Kidney tubule cell (primary cell): ENCODE results near the gene JMJD8.
A peak's percentile ranks its signal among the peaks of the same experiment; 100 is the strongest.

Experiments
- DNase-seq: peaks from one replicate; pipeline ENCODE4 v3.0.0-alpha.2; 2018; ENCODE audit warnings: low spot score

Gene JMJD8

DNA sequence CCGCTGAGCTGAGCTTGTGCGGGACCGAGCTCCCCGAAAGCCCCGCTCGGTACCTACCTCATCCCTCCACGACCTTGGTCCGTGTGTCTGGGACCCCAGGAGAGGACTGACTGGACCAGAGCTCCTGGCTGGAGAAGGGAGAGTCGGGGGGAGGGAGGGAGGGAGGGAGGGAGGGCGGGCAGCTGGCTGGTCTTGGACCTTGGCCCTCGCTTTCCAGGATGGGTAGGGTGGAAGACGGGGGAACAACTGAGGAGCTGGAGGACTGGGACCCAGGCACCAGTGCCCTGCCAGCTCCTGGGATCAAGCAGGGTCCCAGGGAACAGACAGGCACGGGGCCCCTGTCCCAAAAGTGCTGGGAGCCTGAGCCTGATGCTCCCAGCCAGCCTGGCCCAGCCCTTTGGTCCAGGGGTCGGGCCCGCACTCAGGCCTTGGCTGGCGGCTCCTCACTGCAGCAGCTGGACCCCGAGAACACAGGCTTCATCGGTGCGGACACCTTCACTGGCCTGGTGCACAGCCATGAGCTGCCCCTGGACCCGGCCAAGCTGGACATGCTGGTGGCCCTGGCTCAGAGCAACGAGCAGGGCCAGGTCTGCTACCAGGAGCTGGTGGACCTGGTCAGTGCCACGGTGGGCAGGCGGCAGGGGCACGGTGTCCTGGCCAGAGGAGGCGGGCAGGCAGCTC lies 8.1 kb downstream of the JMJD8 start:
- no peak for DNase-seq

DNA sequence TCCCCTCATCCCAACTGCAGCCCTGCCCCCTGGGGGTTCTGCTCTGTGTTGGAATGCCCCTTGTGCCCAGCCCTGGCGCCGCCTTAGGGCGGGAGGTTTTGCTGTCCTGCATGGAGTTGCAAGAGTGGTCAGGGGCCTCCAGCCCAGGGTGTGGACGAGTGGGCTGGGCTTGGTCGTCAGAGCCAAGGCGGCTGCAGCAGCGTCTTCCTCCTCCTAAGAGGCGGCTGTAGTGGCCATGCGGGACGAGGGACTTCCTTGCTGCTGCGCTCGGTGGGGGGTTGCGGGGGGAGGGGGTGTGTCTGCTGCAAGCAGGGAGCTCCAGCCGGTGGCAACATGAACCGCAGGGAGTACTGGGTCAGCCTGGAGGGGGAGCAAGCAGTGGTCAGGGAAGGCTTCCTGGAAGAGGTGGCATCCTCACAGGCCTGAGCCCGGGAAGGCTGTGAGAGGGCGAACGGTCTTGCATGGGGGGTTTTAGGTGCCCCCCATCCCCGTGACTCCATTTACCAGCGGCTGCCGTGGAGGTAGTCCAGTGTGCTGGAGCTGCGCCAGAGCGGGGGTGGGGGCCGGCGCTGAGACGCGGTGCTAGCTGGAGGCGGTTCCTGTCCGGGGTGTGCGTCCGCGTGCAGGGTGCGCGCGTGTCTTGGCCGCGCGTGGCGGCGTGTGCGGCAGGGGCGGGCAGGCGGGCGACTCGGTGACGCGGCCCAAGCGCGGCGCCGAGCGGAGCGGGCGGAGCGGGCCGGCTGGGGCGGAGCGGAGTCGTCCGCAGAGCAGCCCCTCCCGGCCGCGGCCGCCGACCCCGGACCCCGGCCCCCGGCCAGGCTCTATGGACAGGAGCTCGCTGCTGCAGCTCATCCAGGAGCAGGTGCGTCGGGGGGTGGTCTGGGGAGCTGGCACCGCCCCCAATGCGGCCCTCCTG lies 8.9 kb downstream of the JMJD8 start, which contains the start of gene RHBDL1:
RHBDL1 (plus strand) TSS at position 704 of the 916 bp plus-strand sequence; CDS start at position 824, 120 bp downstream.
- peak; percentile 55 for DNase-seq

DNA sequence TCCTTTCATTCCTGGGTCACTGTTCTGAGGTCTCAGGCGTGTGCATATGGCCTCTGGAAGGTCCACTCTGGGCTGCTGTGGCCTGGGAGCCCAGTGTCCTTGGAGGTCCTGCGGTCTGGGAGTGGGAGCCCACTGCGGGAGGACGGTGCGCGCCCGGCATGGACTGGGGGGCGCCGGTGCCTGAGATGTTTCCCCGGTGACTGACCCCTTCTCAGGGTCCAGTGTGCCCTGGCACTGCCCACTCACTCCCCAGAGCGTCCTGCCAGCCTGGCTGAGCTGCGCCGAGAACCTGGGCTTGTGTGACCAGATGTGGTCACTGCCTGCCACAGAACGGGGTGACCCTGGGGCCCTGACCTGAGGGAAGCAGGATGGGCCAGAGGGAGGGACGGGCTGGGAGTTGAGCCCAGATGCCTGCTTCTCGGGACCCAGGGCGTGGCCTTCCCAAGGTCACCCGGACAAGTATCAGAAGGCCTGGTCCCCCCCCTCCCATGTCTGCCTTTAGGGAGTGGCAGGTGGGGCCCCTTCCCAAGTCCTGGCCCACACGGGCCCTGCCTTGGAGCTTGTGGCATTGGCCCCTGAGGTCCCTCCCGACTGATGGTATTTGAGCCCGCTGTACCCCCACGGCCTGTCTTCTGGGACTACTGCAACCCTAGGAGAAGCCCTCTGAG lies 9.8 kb downstream of the JMJD8 start:
- no peak for DNase-seq

DNA sequence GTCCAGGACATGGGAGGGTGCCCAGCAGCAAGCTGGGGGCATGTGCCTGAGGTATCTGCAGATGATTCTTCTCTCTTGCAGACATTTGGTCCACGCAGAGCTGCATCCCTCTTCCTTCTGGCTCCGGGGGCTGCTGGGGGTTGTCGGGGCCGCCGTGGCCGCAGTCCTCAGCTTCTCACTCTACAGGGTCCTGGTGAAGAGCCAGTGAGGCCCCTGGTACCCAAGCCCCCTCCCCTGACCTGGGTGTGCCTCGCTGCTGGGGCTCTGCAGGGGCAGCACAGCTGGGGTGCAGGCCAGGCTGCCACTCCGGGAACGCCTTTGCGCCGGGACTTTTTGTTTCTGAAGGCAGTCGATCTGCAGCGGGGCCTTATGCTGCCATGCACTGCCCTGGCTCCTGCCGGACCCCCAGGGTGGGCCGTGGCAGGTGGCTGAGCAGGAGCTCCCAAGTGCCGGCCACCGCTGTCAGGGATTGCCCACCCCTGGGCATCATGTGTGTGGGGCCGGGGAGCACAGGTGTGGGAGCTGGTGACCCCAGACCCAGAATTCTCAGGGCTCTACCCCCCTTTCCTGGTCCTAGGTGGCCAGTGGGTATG lies 10.6 kb downstream of the JMJD8 start:
- no peak for DNase-seq

DNA sequence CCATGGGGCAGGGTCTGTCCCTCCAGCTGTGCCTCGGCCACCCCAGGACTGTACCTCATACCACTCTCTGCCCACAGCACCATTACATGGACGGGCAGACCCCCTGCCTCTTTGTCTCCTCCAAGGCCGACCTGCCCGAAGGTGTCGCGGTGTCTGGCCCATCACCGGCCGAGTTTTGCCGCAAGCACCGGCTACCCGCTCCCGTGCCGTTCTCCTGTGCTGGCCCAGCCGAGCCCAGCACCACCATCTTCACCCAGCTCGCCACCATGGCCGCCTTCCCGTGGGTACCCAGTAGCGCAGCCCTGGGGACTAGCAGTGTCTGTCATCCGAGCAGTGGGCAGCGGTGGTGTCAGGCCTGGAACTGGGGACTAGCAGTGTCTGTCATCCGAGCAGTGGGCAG lies 11.3 kb downstream of the JMJD8 start:
- DNase-seq, result no peak

DNA sequence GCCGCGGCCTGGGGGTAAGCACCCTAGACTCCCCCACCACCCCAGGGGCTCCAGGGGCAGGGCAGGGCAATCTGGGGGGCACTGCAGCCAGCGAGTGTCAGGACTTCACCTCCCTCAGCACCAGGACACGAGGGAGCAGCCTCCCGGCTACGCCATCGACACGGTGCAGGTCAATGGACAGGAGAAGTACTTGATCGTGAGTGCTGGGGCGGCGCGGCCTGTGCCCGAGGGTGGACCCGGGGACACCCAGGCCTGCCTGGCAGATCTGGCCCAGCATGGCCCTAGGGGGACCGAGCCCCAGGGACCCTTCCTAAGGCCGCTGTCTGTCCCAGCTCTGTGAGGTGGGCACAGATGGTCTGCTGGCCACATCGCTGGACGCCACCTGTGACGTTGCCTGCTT lies 11.8 kb downstream of the JMJD8 start:
- no peak for DNase-seq

DNA sequence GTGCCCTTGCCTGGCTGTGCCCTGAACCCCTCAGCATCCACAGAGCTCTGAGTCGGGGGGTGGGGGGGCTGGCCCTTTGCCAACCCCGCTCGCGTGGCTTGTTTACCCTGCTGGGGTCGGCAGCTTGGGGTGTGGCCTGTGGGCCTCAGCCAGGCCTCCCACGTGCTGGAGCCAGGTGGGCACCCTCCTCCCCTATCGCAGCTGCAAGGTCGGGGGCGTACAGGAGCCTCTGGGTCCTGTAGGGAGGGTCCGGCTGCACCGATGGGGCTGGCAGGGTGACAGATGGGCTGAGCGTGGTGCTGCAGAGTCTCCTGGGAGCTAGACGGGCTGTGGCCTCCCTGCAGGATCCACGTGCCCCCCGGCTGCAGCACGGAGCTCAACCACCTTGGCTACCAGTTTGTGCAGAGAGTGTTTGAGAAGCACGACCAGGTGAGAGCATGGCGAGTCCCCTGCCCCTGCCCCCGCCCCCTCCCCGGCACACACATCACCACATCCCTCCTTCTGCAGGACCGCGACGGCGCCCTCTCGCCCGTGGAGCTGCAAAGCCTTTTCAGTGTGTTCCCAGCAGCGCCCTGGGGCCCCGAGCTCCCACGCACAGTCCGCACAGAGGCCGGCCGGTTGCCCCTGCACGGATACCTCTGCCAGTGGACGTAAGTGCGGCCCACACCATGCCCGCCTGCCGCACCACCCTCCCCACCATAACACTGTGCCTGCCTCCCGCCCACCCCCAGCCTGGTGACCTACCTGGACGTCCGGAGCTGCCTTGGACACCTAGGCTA lies 12.6 kb downstream of the JMJD8 start:
- DNase-seq, result no peak

DNA sequence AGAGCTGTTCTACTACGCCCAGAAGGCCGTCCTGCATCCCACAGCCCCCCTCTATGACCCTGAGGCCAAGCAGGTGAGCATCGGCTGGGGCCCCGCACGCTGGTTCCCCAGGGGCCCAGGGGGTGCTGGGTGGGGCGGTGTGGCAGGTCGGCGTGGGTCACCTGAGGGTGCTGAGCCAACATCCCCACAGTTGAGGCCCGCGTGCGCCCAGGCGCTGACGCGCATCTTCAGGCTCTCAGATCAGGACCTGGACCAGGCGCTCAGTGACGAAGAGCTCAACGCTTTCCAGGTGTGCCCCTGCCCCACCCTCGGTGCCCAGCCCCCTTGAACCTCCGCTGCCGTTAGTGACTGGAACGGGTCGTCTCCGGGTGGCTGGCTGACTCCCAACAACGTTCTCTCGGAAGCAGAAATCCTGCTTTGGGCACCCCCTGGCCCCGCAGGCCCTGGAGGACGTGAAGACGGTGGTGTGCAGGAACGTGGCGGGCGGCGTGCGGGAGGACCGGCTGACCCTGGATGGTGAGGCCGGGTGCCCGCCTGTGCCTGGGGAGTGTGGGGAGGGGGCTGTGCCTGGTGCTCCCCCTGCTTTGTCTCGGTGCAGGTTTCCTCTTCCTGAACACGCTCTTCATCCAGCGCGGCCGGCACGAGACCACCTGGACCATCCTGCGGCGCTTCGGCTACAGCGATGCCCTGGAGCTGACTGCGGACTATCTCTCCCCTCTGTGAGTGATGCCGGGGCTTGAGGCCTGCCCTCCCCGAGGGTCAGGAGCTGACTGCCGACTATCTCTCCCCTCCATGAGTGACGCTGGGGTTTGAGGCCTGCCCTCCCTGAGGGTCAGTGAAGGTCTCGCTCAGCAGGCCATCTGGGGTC lies 13.4 kb downstream of the JMJD8 start:
- no peak for DNase-seq

DNA sequence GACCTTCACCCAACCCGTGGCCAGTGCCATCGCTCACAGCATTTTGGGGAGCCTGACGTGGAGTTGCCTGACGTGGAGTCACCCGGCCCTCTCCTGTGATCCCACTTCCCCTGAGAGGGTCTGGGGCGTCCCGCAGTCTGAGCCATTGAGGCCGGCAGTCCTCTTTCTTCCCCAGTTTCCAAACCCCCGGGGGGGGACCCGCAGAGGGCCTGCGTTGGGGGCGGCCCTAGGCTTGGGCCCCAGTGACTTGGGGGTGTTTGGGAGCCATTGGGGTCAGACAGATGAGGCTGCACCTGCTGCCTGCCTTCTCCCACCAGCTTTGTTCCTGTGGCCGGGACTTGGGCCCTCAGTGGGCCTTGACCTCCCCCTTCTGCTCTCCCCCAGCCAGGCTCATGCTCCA lies 14.5 kb downstream of the JMJD8 start:
- no peak for DNase-seq

DNA sequence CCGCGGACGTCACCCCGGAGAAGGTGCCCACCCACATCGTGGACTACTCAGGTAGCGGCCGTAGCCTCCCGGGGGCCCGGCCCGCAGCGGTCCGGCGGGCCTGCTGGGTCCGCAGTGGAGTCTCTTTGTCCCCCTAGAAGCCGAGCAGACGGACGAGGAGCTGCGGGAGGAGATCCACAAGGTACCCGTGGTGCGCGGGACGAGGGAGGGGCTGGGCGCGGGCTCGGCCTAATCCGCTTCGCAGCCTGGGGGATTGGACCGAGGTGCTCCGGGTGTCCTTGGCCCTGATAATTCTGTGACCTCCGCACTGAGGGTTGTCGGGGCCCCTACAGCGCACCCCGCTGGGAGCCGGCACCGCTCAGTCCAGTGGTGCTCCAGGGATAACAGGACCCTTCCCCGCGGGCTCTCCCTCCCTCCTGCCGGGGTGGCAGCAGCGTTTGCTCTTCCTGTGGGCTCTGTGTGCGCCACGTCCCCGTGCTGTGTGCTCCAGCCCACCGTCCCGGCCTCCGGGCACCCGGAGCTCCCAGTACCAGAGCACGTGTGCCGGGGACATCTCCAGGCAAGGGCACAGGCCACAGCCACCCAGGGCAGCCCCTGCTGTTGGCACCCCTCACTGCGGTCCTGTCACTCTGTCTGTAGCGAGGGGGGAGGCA lies 15.5 kb downstream of the JMJD8 start:
- no peak for DNase-seq

DNA sequence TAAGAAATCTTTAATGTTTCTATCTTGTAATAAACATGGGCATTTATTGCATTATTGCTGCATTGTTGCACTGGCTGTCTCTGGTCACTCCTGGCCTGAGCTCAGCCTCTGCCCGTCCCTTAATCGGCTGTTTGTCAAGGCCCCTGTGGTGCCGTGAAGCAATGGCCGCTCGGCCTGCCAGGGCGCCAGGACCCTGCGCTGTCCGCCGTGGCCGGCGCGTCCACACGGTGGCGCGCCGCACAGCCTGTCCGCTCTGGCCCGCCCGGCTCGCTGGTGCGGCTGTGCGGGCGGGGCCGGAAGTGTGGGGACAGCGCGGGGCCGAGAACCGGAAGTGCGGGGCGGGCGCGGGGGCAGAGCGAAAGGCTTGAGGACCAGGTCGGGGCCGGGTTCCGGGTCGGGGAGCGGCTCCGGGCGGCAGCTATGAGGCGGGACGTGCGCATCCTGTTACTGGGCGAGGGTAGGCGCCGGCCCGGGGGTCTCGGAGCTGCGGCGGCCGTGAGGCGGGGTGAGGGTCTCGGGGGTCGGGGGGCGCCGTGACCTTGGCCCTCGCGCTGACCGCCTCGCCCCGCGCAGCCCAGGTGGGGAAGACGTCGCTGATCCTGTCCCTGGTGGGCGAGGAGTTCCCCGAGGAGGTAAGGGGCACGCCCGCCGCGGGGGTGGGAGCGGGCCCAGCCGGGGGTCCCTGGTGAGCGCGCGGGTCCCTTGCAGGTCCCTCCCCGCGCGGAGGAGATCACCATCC lies 16.2 kb downstream of the JMJD8 start, which contains the start of gene RHOT2:
RHOT2 (plus strand) TSS at position 353 of the 739 bp plus-strand sequence; CDS start at position 421, 68 bp downstream.
- DNase-seq, result peak; percentile 93

DNA sequence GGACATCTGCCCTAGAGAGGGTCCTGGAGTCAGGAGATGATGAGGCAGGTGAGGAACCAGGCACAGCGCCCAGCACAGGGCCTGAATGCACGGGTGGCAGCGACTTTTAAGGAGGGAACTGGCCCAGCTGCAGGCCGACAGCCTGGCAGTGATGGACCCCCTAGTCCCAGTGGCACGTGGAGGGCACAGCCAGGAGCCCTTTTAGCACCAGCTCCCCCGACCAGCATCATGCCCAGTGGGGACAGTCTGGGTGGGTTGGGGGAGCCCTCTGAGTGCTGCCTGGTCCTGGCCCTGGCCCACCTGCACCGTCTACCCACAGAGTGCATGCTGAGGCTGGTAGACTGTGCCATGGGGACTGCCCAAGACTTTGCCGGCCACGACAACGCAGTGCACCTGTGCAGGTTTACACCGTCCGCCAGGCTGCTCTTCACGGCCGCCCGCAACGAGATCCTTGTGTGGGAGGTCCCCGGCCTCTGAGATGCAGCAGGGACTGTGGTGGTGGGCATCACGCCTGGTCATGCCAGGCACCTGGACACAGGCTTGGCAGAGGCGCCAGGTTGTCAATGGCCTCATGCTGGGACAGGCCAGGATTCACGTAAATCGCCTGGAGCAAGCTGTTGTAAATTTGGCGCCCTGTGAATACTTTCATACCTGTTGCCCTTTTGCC lies 16.9 kb downstream of the JMJD8 start:
- DNase-seq, result no peak

DNA sequence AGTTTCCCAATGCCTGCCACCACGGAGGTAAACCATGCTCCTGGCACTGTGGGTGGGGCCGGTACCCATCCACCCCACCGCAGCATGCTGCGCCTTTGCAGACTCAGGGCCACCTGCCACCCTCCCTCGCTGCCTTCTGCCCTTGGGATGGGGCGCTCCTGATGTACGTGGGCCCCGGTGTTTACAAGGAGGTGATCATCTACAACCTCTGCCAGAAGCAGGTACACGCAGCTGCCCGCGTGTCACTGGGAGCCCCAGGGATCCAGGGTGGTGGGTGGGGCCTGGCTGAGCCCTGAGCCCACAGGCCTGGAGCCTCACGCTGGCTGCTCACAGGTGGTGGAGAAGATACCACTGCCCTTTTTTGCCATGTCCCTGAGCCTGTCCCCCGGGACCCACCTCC lies 17.6 kb downstream of the JMJD8 start:
- DNase-seq, result no peak

DNA sequence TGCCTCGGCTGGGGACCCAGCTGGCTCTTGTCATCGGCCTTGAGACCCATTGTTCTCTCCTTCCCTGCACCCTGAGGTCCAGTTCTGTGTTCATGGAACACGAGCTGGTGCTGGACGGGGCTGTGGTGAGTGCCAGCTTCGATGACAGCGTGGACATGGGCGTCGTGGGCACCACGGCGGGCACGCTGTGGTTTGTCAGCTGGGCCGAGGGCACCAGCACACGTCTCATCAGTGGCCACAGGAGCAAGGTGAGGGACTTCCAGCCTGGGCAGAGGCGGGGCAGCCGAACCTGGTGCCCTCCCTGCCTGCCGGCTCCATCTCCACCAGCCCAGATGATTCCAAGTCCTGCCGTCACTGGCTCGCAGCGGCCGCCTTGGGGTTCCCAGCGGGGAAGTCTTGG lies 21.5 kb downstream of the JMJD8 start:
- DNase-seq, result no peak

DNA sequence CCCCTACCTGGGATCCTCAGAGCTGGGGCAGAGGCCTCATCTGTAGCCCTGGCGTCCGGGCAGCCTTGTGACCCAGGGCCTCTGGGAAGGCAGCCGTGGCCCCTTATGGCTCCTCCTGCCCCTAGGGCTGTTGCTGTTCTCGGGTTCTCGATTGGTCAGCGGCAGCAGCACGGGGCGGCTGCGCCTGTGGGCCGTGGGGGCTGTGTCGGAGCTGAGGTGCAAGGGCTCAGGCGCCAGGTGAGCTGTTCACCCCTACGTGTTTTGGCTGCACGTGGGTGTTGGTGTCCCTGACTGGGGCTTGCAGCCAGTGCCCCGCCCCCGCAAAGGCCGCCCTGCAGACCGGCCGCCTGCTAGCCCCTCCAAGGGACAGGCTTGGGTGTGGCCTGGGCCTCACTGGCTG lies 22.0 kb downstream of the JMJD8 start:
- no peak for DNase-seq

DNA sequence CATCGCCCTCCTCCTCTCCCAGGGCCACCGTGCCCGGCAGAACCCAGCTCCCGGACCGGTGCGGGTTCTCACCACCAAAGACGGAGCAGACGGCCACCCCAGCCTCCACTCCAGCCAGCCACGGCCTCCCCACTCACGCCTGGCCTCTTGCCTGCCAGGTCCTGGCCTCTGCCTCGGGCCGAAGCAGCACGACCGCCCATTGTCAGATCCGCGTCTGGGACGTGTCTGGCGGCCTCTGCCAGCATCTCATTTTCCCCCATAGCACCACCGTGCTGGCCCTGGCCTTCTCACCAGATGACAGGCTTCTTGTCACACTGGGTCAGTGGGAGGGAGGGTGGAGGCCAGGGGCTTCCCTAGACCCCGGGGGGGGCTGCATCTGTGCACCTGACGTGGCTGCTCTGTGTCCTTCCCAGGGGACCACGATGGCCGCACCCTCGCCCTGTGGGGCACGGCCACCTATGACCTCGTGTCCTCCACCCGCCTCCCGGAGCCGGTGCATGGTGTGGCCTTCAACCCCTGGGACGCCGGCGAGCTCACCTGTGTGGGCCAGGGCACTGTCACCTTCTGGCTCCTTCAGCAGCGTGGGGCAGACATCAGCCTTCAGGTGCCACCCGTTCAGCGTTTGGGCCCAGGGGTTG lies 22.8 kb downstream of the JMJD8 start:
- DNase-seq, result no peak

DNA sequence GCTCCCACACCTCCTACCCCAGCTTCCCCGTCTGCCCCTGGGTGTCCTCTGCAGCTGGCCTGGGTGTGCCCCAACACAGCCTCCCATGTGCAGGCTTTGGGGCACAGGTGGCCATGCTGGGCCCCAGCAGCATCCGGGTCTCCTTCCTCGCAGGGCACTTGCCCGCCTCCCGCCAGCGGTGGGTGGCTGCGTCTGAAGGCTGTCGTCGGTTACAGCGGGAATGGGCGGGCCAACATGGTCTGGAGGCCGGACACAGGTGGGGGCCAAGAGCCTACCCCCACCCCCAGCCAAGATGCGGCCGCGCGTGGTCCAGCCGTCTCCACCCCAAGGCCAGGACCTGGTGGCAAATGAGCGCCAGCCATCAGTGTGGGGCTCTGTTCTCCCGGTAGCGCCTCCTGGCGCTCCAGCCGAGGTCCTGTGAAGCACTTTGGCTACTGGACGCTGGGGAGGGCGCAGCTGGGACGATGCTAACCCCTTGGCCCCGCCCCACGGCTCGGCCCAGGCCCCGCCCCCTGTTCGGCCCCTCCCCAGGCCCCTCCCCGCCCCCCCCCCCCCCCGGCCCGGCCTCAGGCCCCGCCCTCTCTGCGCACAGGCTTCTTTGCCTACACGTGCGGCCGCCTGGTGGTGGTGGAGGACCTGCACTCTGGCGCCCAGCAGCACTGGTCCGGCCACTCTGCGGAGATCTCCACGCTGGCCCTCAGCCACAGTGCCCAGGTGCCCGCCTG lies 23.5 kb downstream of the JMJD8 start:
- peak; percentile 90 for DNase-seq

DNA sequence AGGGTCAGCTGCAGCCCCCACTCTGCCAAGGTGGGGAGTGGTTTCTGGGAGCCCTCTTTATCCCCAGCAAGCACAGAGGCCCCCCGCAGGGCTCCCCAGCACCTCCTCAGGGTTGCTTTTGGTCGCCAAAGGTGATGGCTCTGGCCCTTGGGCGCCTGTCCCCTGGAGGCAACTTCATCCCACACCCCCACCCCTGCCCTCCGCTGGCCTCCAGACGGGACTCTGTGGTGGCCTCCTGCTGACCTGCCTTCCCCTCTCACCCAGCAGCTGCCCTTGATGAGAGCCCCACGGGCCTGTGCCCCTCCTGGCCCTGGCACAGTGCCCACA lies 24.0 kb downstream of the JMJD8 start:
- no peak for DNase-seq
